DOHH2 (cell line): ENCODE results near the gene PRSS35.

Experiments used
- CTCF ChIP-seq: fragments of 200-600 bp; sonication (generic); IDR thresholded peaks from one replicate; pipeline ENCODE4 v1.5.1; 2014; ENCODE audit warnings: antibody characterized with exemption, mild to moderate bottlenecking, low read depth, low read length; ENCODE audit not compliant: poor library complexity, severe bottlenecking
- EZH2phosphoT487 ChIP-seq: fragments of 200-600 bp; sonication (generic); IDR thresholded peaks from 2 replicates; pipeline ENCODE4 v1.6.1; 2017; ENCODE audit warnings: borderline replicate concordance, mild to moderate bottlenecking, antibody characterized with exemption, low read length, moderate library complexity, mixed read lengths

DNA sequence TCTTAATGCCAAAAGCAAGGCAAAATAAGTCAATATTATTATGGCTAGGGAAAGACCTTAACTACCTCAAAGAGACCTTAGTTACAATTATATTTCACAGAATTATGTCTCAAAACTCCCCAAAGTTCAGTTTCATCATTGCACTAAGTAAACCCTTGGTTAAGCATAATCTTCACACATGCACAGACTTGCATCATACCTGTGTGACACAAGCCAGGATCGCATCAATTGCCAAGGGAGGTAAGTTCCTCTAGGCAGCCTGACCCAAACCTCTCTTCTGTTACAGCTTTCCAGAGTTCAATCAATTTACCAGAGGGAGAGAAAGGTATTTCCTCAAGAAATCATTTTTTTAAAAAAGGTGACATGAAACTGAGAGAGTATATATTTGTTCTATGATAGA is 31.9 kb upstream of the PRSS35 start:
- TF ChIP-seq CTCF (no peak), EZH2phosphoT487 (no peak)
